GM18868 (cell line): ENCODE results near the gene DENR.
A peak's percentile ranks its signal among the peaks of the same experiment; 100 is the strongest.
"Not testable (repeated sequence)": the region's sequence is repeated elsewhere in the genome, so short reads cannot be mapped to it uniquely, and the experiment has no call there.

Experiments
- ATAC-seq: cut with Tn5 transposase; IDR thresholded peaks from one replicate; pipeline ENCODE4 v1.9.1; 2021; ENCODE audit warnings: mild to moderate bottlenecking, moderate library complexity; ENCODE audit not compliant: unreplicated experiment

Gene DENR

GRCh38 chr12:122752464-122753318 lies at the start of gene DENR:
Gene DENR, plus strand, starts transcription at chr12:122752824. Its CDS starts 878 bp downstream, at chr12:122753702.
- ATAC-seq, result peak; percentile 92

- ATAC-seq, result not testable (repeated sequence)
Measured at GRCh38 chr12:122702890-122703611, 49.6 kb upstream of the DENR start, which contains the start of gene HCAR2. Gene HCAR2, minus strand, starts transcription at chr12:122703357. Its CDS starts 74 bp downstream, at chr12:122703283.

GRCh38 chr12:122703841-122704240 lies 48.8 kb upstream of the DENR start:
- not testable (repeated sequence) for ATAC-seq

- ATAC-seq, result not testable (repeated sequence)
Measured at GRCh38 chr12:122709287-122709686, 43.3 kb upstream of the DENR start.

- ATAC-seq, result not testable (repeated sequence)
Measured at GRCh38 chr12:122710341-122710740, 42.3 kb upstream of the DENR start.

- not testable (repeated sequence) for ATAC-seq
Measured at GRCh38 chr12:122711266-122711665, 41.4 kb upstream of the DENR start.

GRCh38 chr12:122713491-122714188 lies 39.0 kb upstream of the DENR start:
- ATAC-seq, result not testable (repeated sequence)

GRCh38 chr12:122715211-122715610 lies 37.4 kb upstream of the DENR start:
- ATAC-seq, result not testable (repeated sequence)

GRCh38 chr12:122716658-122717057 lies 36.0 kb upstream of the DENR start, which contains the start of gene HCAR3:
Gene HCAR3, minus strand, starts transcription at chr12:122716811. Its CDS starts 74 bp downstream, at chr12:122716737.
- ATAC-seq, result not testable (repeated sequence)

GRCh38 chr12:122721057-122721545 lies 31.5 kb upstream of the DENR start:
- no peak for ATAC-seq

GRCh38 chr12:122722387-122722786 lies 30.2 kb upstream of the DENR start:
- ATAC-seq, result no peak

GRCh38 chr12:122724641-122725243 lies 27.9 kb upstream of the DENR start:
- ATAC-seq, result peak; percentile 35

- ATAC-seq, result no peak
Measured at GRCh38 chr12:122725452-122726079, 27.1 kb upstream of the DENR start.

GRCh38 chr12:122726080-122726558 lies 26.5 kb upstream of the DENR start:
- peak; percentile 46 for ATAC-seq

GRCh38 chr12:122729583-122730214 lies 22.9 kb upstream of the DENR start:
- ATAC-seq, result no peak

GRCh38 chr12:122730215-122731014 lies 22.2 kb upstream of the DENR start, which contains the start of gene HCAR1:
Gene HCAR1, minus strand, starts transcription at chr12:122730844. Its CDS starts 505 bp downstream, at chr12:122730339.
- ATAC-seq, result no peak

- ATAC-seq, result no peak
Measured at GRCh38 chr12:122732170-122732569, 20.5 kb upstream of the DENR start.

GRCh38 chr12:122732611-122733010 lies 20.0 kb upstream of the DENR start:
- no peak for ATAC-seq
